Muscle layer of colon (tissue), 2 donors: ENCODE results near the gene TOX3.

Experiments used
- H3K27ac ChIP-seq: one replicate; pipeline ENCODE4 v1.7.0; 2013; ENCODE audit warnings: low read depth, mild to moderate bottlenecking, low read length, moderate library complexity
- H3K27me3 ChIP-seq, 2 donors: one replicate each; pipeline ENCODE4 v1.7.0; 2013; ENCODE audit warnings: low read length in 2 of 2, mild to moderate bottlenecking in 2 of 2; ENCODE audit not compliant: insufficient read depth in 2 of 2, control insufficient read depth in 1 of 2
- H3K36me3 ChIP-seq: one replicate; pipeline ENCODE4 v1.7.0; 2013; ENCODE audit warnings: mild to moderate bottlenecking, low read length; ENCODE audit not compliant: insufficient read depth
- H3K4me1 ChIP-seq: one replicate; pipeline ENCODE4 v1.7.0; 2013; ENCODE audit warnings: mild to moderate bottlenecking, low read length; ENCODE audit not compliant: insufficient read depth
- H3K4me3 ChIP-seq, 2 donors: one replicate each; pipeline ENCODE4 v1.7.0; 2013; ENCODE audit warnings: low read length in 2 of 2, low read depth in 1 of 2, mild to moderate bottlenecking in 1 of 2, moderate library complexity in 1 of 2
- H3K9ac ChIP-seq: one replicate; pipeline ENCODE4 v1.7.0; 2013; ENCODE audit warnings: low read length
- H3K9me3 ChIP-seq: one replicate; pipeline ENCODE4 v1.7.0; 2013; ENCODE audit warnings: mild to moderate bottlenecking, low read length
- donor health status: abdominal sarcoma.
- donor health status: Adenocarcinoma of cecum.

Gene TOX3

GRCh38 chr16:52532384-52532783 lies 14.6 kb downstream of the TOX3 start:
- Histone ChIP-seq H3K27ac (no peak overlapping the region), H3K36me3 (no peaks in the 10 kb centered on the region), H3K4me3 (no peak overlapping the region), H3K27me3 (no peaks in the 10 kb centered on the region), H3K9ac (no peak overlapping the region), H3K9me3 (no peaks in the 10 kb centered on the region), H3K4me1 (peaks cover under 1% of the 10 kb centered on the region)

GRCh38 chr16:52529226-52529625 lies 17.7 kb downstream of the TOX3 start:
- no peaks in the 10 kb centered on the region for H3K27me3 ChIP-seq
- no peaks in the 10 kb centered on the region for H3K4me1 ChIP-seq
- H3K9ac ChIP-seq: no peak overlapping the region
- no peak overlapping the region for H3K4me3 ChIP-seq
- no peak overlapping the region for H3K27ac ChIP-seq
- no peaks in the 10 kb centered on the region for H3K9me3 ChIP-seq
- H3K36me3 ChIP-seq: no peaks in the 10 kb centered on the region

- Histone ChIP-seq H3K4me1 (no peaks in the 10 kb centered on the region), H3K27me3 (no peaks in the 10 kb centered on the region), H3K9ac (no peak overlapping the region), H3K9me3 (no peaks in the 10 kb centered on the region), H3K36me3 (no peaks in the 10 kb centered on the region), H3K27ac (no peak overlapping the region), H3K4me3 (no peak overlapping the region)
Observed at GRCh38 chr16:52528393-52529065, 18.4 kb downstream of the TOX3 start.

GRCh38 chr16:52526830-52527229 lies 20.1 kb downstream of the TOX3 start:
- no peaks in the 10 kb centered on the region for H3K27me3 ChIP-seq
- no peaks in the 10 kb centered on the region for H3K4me1 ChIP-seq
- no peak overlapping the region for H3K27ac ChIP-seq
- H3K36me3 ChIP-seq: no peaks in the 10 kb centered on the region
- H3K4me3 ChIP-seq: no peak overlapping the region
- no peaks in the 10 kb centered on the region for H3K9me3 ChIP-seq
- no peak overlapping the region for H3K9ac ChIP-seq

- H3K4me3 ChIP-seq: no peak overlapping the region
- no peaks in the 10 kb centered on the region for H3K27me3 ChIP-seq
- H3K27ac ChIP-seq: no peak overlapping the region
- H3K36me3 ChIP-seq: no peaks in the 10 kb centered on the region
- no peaks in the 10 kb centered on the region for H3K9me3 ChIP-seq
- no peaks in the 10 kb centered on the region for H3K4me1 ChIP-seq
- H3K9ac ChIP-seq: no peak overlapping the region
Observed at GRCh38 chr16:52526116-52526828, 20.7 kb downstream of the TOX3 start.

- no peaks in the 10 kb centered on the region for H3K27me3 ChIP-seq
- H3K36me3 ChIP-seq: no peaks in the 10 kb centered on the region
- no peak overlapping the region for H3K27ac ChIP-seq
- no peak overlapping the region for H3K9ac ChIP-seq
- no peak overlapping the region for H3K4me3 ChIP-seq
- H3K9me3 ChIP-seq: no peaks in the 10 kb centered on the region
- H3K4me1 ChIP-seq: no peaks in the 10 kb centered on the region
Observed at GRCh38 chr16:52521570-52521969, 25.4 kb downstream of the TOX3 start.

GRCh38 chr16:52518884-52519283 lies 28.1 kb downstream of the TOX3 start:
- Histone ChIP-seq H3K36me3 (no peaks in the 10 kb centered on the region), H3K4me1 (no peaks in the 10 kb centered on the region), H3K9me3 (no peaks in the 10 kb centered on the region), H3K27me3 (no peaks in the 10 kb centered on the region), H3K27ac (no peak overlapping the region), H3K4me3 (no peak overlapping the region), H3K9ac (no peak overlapping the region)

- Histone ChIP-seq H3K9ac (no peak overlapping the region), H3K27me3 (no peaks in the 10 kb centered on the region), H3K9me3 (no peaks in the 10 kb centered on the region), H3K36me3 (no peaks in the 10 kb centered on the region), H3K27ac (no peak overlapping the region), H3K4me1 (no peaks in the 10 kb centered on the region), H3K4me3 (no peak overlapping the region)
Observed at GRCh38 chr16:52515068-52515671, 31.8 kb downstream of the TOX3 start.

- Histone ChIP-seq H3K36me3 (no peaks in the 10 kb centered on the region), H3K9me3 (no peaks in the 10 kb centered on the region), H3K4me3 (no peak overlapping the region), H3K27ac (no peak overlapping the region), H3K27me3 (no peaks in the 10 kb centered on the region), H3K9ac (no peak overlapping the region), H3K4me1 (no peaks in the 10 kb centered on the region)
Observed at GRCh38 chr16:52512297-52512987, 34.5 kb downstream of the TOX3 start.

- Histone ChIP-seq H3K4me3 (no peak overlapping the region), H3K27ac (no peak overlapping the region), H3K4me1 (no peaks in the 10 kb centered on the region)
Observed at GRCh38 chr16:52501746-52502145, 45.2 kb downstream of the TOX3 start.

GRCh38 chr16:52500963-52501362 lies 46.0 kb downstream of the TOX3 start:
- Histone ChIP-seq H3K27ac (no peak overlapping the region), H3K4me3 (no peak overlapping the region), H3K36me3 (no peaks in the 10 kb centered on the region), H3K9me3 (no peaks in the 10 kb centered on the region), H3K9ac (no peak overlapping the region), H3K27me3 (no peaks in the 10 kb centered on the region), H3K4me1 (no peaks in the 10 kb centered on the region)

More at GRCh38 chr16:52501746-52502145, 45.2 kb downstream of the TOX3 start:
- Histone ChIP-seq H3K36me3 (no peaks in the 10 kb centered on the region), H3K9me3 (no peaks in the 10 kb centered on the region), H3K27me3 (no peaks in the 10 kb centered on the region), H3K9ac (no peak overlapping the region)
